Endothelial cell (in vitro differentiated cells): ENCODE measurements around the gene NFIX. TPM values are rescaled to one million over a fixed set of nuclear protein-coding genes. Genes with fewer than 3 reads are reported as not detected.

Experiments
- DNase-seq: peaks from one replicate; pipeline ENCODE4 v3.0.0; 2021; ENCODE audit warnings: low spot score
- H3K27ac Mint-ChIP-seq: one replicate; pipeline ENCODE4 v1.8.0; 2021; ENCODE audit warnings: mixed read lengths, inconsistent platforms; ENCODE audit not compliant: unreplicated experiment
- H3K27me3 Mint-ChIP-seq: one replicate; pipeline ENCODE4 v1.8.0; 2021; ENCODE audit warnings: mild to moderate bottlenecking, moderate library complexity, mixed read lengths, inconsistent platforms; ENCODE audit not compliant: unreplicated experiment
- H3K36me3 Mint-ChIP-seq: one replicate; pipeline ENCODE4 v1.8.0; 2021; ENCODE audit warnings: mild to moderate bottlenecking, low read depth, mixed read lengths, inconsistent platforms; ENCODE audit not compliant: unreplicated experiment
- H3K4me1 Mint-ChIP-seq: one replicate; pipeline ENCODE4 v1.8.0; 2021; ENCODE audit warnings: mild to moderate bottlenecking, mixed read lengths, inconsistent platforms; ENCODE audit not compliant: unreplicated experiment
- H3K4me3 Mint-ChIP-seq: one replicate; pipeline ENCODE4 v1.8.0; 2021; ENCODE audit warnings: mild to moderate bottlenecking, mixed read lengths, inconsistent platforms; ENCODE audit not compliant: unreplicated experiment
- H3K9me3 Mint-ChIP-seq: one replicate; pipeline ENCODE4 v1.8.0; 2021; ENCODE audit warnings: mixed read lengths, inconsistent platforms; ENCODE audit not compliant: unreplicated experiment
- CTCF ChIP-seq: fragments of 200-600 bp; sonication (generic); IDR thresholded peaks from one replicate; pipeline ENCODE4 v1.5.0; 2021; ENCODE audit warnings: antibody characterized with exemption; ENCODE audit not compliant: unreplicated experiment
- total RNA-seq: library from RNA; stranded (reverse); fragmentation: NEBNext Ultra II Directional; extraction: Animal tissue kit (Norgen Biotek cat#: 25700); gene quantifications from one replicate; pipeline ENCODE4 v1.2.1, GENCODE V29; 2021; ENCODE audit not compliant: unreplicated experiment

Gene NFIX
- total RNA-seq, 1 donor from 2014 or later, result 9.9 TPM

GRCh38 chr19:13027557-13027956 lies 32.3 kb downstream of the NFIX start:
- no peak for DNase-seq
- no peak for TF ChIP-seq CTCF
- Mint-ChIP-seq H3K27ac (no peak overlapping the region), H3K4me1 (peaks cover 73% of the 10 kb centered on the region), H3K9me3 (no peaks in the 10 kb centered on the region), H3K27me3 (peaks cover 16% of the 10 kb centered on the region), H3K36me3 (peaks cover 5% of the 10 kb centered on the region), H3K4me3 (peak overlapping the region; percentile 21)

GRCh38 chr19:13028027-13028426 lies 32.8 kb downstream of the NFIX start:
- Mint-ChIP-seq H3K4me1 (peaks cover 70% of the 10 kb centered on the region), H3K27me3 (peaks cover 16% of the 10 kb centered on the region), H3K9me3 (no peaks in the 10 kb centered on the region), H3K4me3 (no peak overlapping the region), H3K27ac (peak overlapping the region; percentile 57), H3K36me3 (peaks cover 5% of the 10 kb centered on the region)
- no peak for TF ChIP-seq CTCF
- no peak for DNase-seq

GRCh38 chr19:13029301-13029880 lies 34.1 kb downstream of the NFIX start:
- Mint-ChIP-seq H3K36me3 (peaks cover 5% of the 10 kb centered on the region), H3K4me3 (no peak overlapping the region), H3K4me1 (peaks cover 64% of the 10 kb centered on the region), H3K9me3 (no peaks in the 10 kb centered on the region), H3K27ac (peak overlapping the region; percentile 7), H3K27me3 (peaks cover 12% of the 10 kb centered on the region)
- no peak for TF ChIP-seq CTCF
- no peak for DNase-seq

- Mint-ChIP-seq H3K27me3 (peaks cover 9% of the 10 kb centered on the region), H3K36me3 (peaks cover 5% of the 10 kb centered on the region), H3K4me3 (no peak overlapping the region), H3K9me3 (no peaks in the 10 kb centered on the region), H3K27ac (no peak overlapping the region), H3K4me1 (peaks cover 60% of the 10 kb centered on the region)
- no peak for TF ChIP-seq CTCF
- peak; percentile 44 for DNase-seq
Measured at GRCh38 chr19:13029893-13030292, 34.6 kb downstream of the NFIX start.

GRCh38 chr19:13031917-13032623 lies 36.8 kb downstream of the NFIX start:
- Mint-ChIP-seq H3K36me3 (no peaks in the 10 kb centered on the region), H3K4me1 (peaks cover 47% of the 10 kb centered on the region), H3K4me3 (no peak overlapping the region), H3K27me3 (peaks cover 4% of the 10 kb centered on the region), H3K27ac (no peak overlapping the region), H3K9me3 (no peaks in the 10 kb centered on the region)
- no peak for DNase-seq
- TF ChIP-seq CTCF, result no peak
